ENCODE data around the gene KLK10. TPM values are rescaled to one million over a fixed set of nuclear protein-coding genes. Genes with fewer than 3 reads are reported as not detected.

KLK10 gene
- not detected in 2 replicates for polyA plus RNA-seq (2014; cell fraction: cytosol; rRNA removed)
- not detected in 2 replicates for polyA plus RNA-seq (2014; cell fraction: nucleus; rRNA removed)

- no peak for DNase-seq (ENCODE audit: low spot score)
Observed at GRCh38 chr19:51019544-51019925, at the start of gene KLK10. Gene KLK10, minus strand, starts transcription at chr19:51019709. Its CDS starts 579 bp downstream, at chr19:51019130.

GRCh38 chr19:51066393-51067186 lies 47.1 kb upstream of the KLK10 start:
- DNase-seq (ENCODE audit: low spot score): no peak

GRCh38 chr19:51065221-51065960 lies 45.9 kb upstream of the KLK10 start:
- no peak for DNase-seq (ENCODE audit: low spot score)

GRCh38 chr19:51064534-51065220 lies 45.2 kb upstream of the KLK10 start, which contains the start of gene KLK13:
Gene KLK13, minus strand, starts transcription at chr19:51065092. Its CDS starts 25 bp downstream, at chr19:51065067.
- no peak for DNase-seq (ENCODE audit: low spot score)

- no peak for DNase-seq (ENCODE audit: low spot score)
Observed at GRCh38 chr19:51063664-51064063, 44.2 kb upstream of the KLK10 start.

- no peak for DNase-seq (ENCODE audit: low spot score)
Observed at GRCh38 chr19:51060973-51061372, 41.5 kb upstream of the KLK10 start.

GRCh38 chr19:51060336-51060735 lies 40.8 kb upstream of the KLK10 start:
- DNase-seq (ENCODE audit: low spot score): no peak

GRCh38 chr19:51059715-51060114 lies 40.2 kb upstream of the KLK10 start:
- DNase-seq (ENCODE audit: low spot score): no peak

GRCh38 chr19:51055866-51056265 lies 36.4 kb upstream of the KLK10 start:
- DNase-seq (ENCODE audit: low spot score): no peak

GRCh38 chr19:51047031-51047335 lies 27.5 kb upstream of the KLK10 start:
- no peak for DNase-seq (ENCODE audit: low spot score)

GRCh38 chr19:51044327-51044726 lies 24.8 kb upstream of the KLK10 start:
- DNase-seq (ENCODE audit: low spot score): no peak

- DNase-seq (ENCODE audit: low spot score): no peak
Observed at GRCh38 chr19:51043497-51043896, 24.0 kb upstream of the KLK10 start.

- no peak for DNase-seq (ENCODE audit: low spot score)
Observed at GRCh38 chr19:51040151-51040550, 20.6 kb upstream of the KLK10 start.

- no peak for DNase-seq (ENCODE audit: low spot score)
Observed at GRCh38 chr19:51036519-51036918, 17.0 kb upstream of the KLK10 start.

GRCh38 chr19:51034704-51035103 lies 15.2 kb upstream of the KLK10 start, which contains the start of gene KLK12:
Gene KLK12, minus strand, starts transcription at chr19:51035002. Its CDS starts 381 bp downstream, at chr19:51034621.
- no peak for DNase-seq (ENCODE audit: low spot score)

- no peak for DNase-seq (ENCODE audit: low spot score)
Observed at GRCh38 chr19:51031880-51032225, 12.3 kb upstream of the KLK10 start.

- DNase-seq (ENCODE audit: low spot score): no peak
Observed at GRCh38 chr19:51031220-51031879, 11.8 kb upstream of the KLK10 start.

GRCh38 chr19:51030631-51031030 lies 11.1 kb upstream of the KLK10 start:
- no peak for DNase-seq (ENCODE audit: low spot score)

- DNase-seq (ENCODE audit: low spot score): no peak
Observed at GRCh38 chr19:51029718-51030117, 10.2 kb upstream of the KLK10 start.

GRCh38 chr19:51027873-51028272 lies 8.4 kb upstream of the KLK10 start:
- no peak for DNase-seq (ENCODE audit: low spot score)

GRCh38 chr19:51027126-51027806 lies 7.8 kb upstream of the KLK10 start:
- no peak for DNase-seq (ENCODE audit: low spot score)
